Uterus (tissue), 4 donors: ENCODE data around the gene FILIP1L. TPM values are rescaled to one million over a fixed set of nuclear protein-coding genes. Genes with fewer than 3 reads are reported as not detected.
A peak's percentile ranks its signal among the peaks of the same experiment; 100 is the strongest.

ENCODE experiments used
- DNase-seq, 2 donors: peaks; one replicate each; pipeline ENCODE4 v3.0.0-alpha.2; 2019 to 2020
- H3K27ac ChIP-seq, 2 donors: fragments of 200-600 bp; sonication (generic); 1 replicate in 1 of 2; 2 replicates in 1 of 2; pipeline ENCODE4 v1.5.1; 2016 to 2018
- H3K27me3 ChIP-seq, 2 donors: fragments of 200-600 bp; sonication (generic); one replicate each; pipeline ENCODE4 v1.5.1; 2018 to 2019; ENCODE audit warnings: control low read depth in 1 of 2
- H3K36me3 ChIP-seq, 2 donors: fragments of 200-600 bp; sonication (generic); one replicate each; pipeline ENCODE4 v1.5.1; 2019; ENCODE audit warnings: control low read depth in 1 of 2
- H3K4me1 ChIP-seq, 2 donors: fragments of 200-600 bp; sonication (generic); one replicate each; pipeline ENCODE4 v1.5.1; 2018 to 2019; ENCODE audit warnings: control low read depth in 1 of 2
- H3K4me3 ChIP-seq, 2 donors: fragments of 200-600 bp; sonication (generic); 1 replicate in 1 of 2; 2 replicates in 1 of 2; pipeline ENCODE4 v1.5.1; 2018 to 2019; ENCODE audit warnings: mild to moderate bottlenecking in 1 of 2
- H3K9me3 ChIP-seq, 2 donors: fragments of 200-600 bp; sonication (generic); one replicate each; pipeline ENCODE4 v1.5.1; 2019; ENCODE audit warnings: control low read depth in 1 of 2
- CTCF ChIP-seq, 4 experiments: fragments of 200-600 bp in 2 of 4; fragments of 450-650 bp in 2 of 4; sonication (generic) in 2 of 4; IDR thresholded peaks; one replicate each; pipeline ENCODE4 v1.5.1; 2016 to 2019; ENCODE audit warnings: antibody characterized with exemption in 4 of 4, mild to moderate bottlenecking in 2 of 4, moderate library complexity in 1 of 4
- POLR2A ChIP-seq, 2 donors: fragments of 450-650 bp; IDR thresholded peaks; one replicate each; pipeline ENCODE4 v1.6.1; 2016; ENCODE audit warnings: antibody characterized with exemption in 2 of 2, mild to moderate bottlenecking in 1 of 2, moderate library complexity in 1 of 2
- intact Hi-C: fragments of 100-400 bp; cut with DNase I; formaldehyde crosslinking; loops from one replicate; pipeline ENCODE4 v1.15.1; 2023; ENCODE audit warnings: low total_unique reads
- total RNA-seq, 4 donors: library from RNA; depleted of rRNA in 3 of 4; stranded (reverse); fragments of >200 nt in 3 of 4; gene quantifications; one replicate each; pipeline versions ENCODE4 v1.1.0 to v1.2.4, GENCODE V29; 2014 to 2023
- donor health status: DM: yes; HTN: yes; CAD: no.

FILIP1L gene
- total RNA-seq, 4 donors from 2014 or later: 48.5 to 99.1 (median 66.3) TPM

- intact Hi-C loops: no loop called here
- peaks cover 0 to 4% of the 10 kb centered on the region in 2 donors for H3K4me1 ChIP-seq
These were observed 41.8 kb downstream of the FILIP1L start for GRCh38 chr3:100072326-100073048.

GRCh38 chr3:100069472-100069871, 44.8 kb downstream of the FILIP1L start:
- Histone ChIP-seq H3K4me1 (peaks cover 0 to 4% of the 10 kb centered on the region in 2 donors), H3K4me3 (no peak overlapping the region), H3K9me3 (no peaks in the 10 kb centered on the region), H3K27me3 (no peaks in the 10 kb centered on the region), H3K27ac (peak overlapping the region; percentile 9 to 40), H3K36me3 (no peaks in the 10 kb centered on the region)
- no peak for DNase-seq
- TF ChIP-seq CTCF (IDR thresholded peaks at IDR 0.05): no peak
- no peak for TF ChIP-seq POLR2A (IDR thresholded peaks at IDR 0.05)
- intact Hi-C loops: loop anchor here (10.0 kb wide), 1 partner anchor 185 kb away; no protein-coding TSS in a partner anchor

More at GRCh38 chr3:100072326-100073048, 41.8 kb downstream of the FILIP1L start:
- Histone ChIP-seq H3K36me3 (no peaks in the 10 kb centered on the region), H3K9me3 (no peaks in the 10 kb centered on the region), H3K27me3 (no peaks in the 10 kb centered on the region), H3K4me3 (no peak overlapping the region), H3K27ac (peak overlapping the region in 1 of 2 donors; percentile 88)
- TF ChIP-seq POLR2A (IDR thresholded peaks at IDR 0.05) (no peak), CTCF (IDR thresholded peaks at IDR 0.05) (no peak)
- DNase-seq: no peak

GRCh38 chr3:100068826-100069225, 45.5 kb downstream of the FILIP1L start:
- intact Hi-C loops: loop anchor here (10.0 kb wide), 1 partner anchor 186 kb away; no protein-coding TSS in a partner anchor
- no peaks in the 10 kb centered on the region for H3K27me3 ChIP-seq
- peak; percentile 66 to 72 (median 70) for TF ChIP-seq CTCF (IDR thresholded peaks at IDR 0.05)
- no peak for TF ChIP-seq POLR2A (IDR thresholded peaks at IDR 0.05)
- peak overlapping the region in 1 of 2 donors; percentile 40 for H3K27ac ChIP-seq
- no peak overlapping the region for H3K4me3 ChIP-seq
- peaks cover 0 to 4% of the 10 kb centered on the region in 2 donors for H3K4me1 ChIP-seq
- DNase-seq: peak; percentile 72 to 77
- no peaks in the 10 kb centered on the region for H3K9me3 ChIP-seq
- H3K36me3 ChIP-seq: no peaks in the 10 kb centered on the region

- no peaks in the 10 kb centered on the region for H3K9me3 ChIP-seq
These were observed 46.7 kb downstream of the FILIP1L start for GRCh38 chr3:100067589-100067988.

More at GRCh38 chr3:100067589-100067988, 46.7 kb downstream of the FILIP1L start:
- H3K27me3 ChIP-seq: no peaks in the 10 kb centered on the region
- intact Hi-C loops: loop anchor here (10.0 kb wide), 1 partner anchor 187 kb away; no protein-coding TSS in a partner anchor
- H3K4me3 ChIP-seq: no peak overlapping the region
- H3K36me3 ChIP-seq: no peaks in the 10 kb centered on the region
- H3K27ac ChIP-seq: no peak overlapping the region
- DNase-seq: no peak
- H3K4me1 ChIP-seq: peaks cover 0 to 4% of the 10 kb centered on the region in 2 donors
- no peak for TF ChIP-seq CTCF (IDR thresholded peaks at IDR 0.05)
- no peak for TF ChIP-seq POLR2A (IDR thresholded peaks at IDR 0.05)
